Measurements from ENCODE around the gene ZNF778.

Gene ZNF778

DNA sequence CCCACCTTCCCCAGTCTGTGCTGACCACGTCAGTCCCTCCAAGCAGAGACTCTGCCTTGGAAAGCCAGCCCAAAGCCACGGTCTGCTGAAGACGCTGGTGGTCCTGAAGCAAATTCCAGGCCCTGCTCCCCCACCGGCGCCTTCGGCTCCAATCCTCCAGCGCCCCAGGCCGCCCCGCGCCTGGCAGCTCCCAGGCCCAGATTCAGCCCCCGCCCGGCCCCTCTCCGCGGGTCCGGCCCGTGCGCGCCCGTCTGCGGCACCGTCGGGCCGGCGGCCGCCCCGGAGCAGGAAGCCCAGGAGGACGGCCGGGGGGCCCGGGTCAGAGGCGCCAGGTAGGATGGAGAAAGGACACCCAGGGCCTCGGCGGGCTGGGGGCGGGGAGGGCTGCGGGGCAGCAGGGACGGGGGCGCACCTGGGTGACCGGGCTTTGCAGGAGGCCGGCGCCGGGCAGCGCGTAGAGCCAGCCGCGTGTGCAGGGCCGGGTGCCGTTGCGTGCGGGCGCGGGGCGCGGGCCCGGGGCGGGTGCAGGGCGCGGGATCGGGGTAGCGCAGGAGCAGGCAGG is 16.6 kb upstream of the ZNF778 start:
- H3K4me1 ChIP-seq (ENCODE audit: control insufficient read depth, insufficient read depth, low read length) = peaks cover 10% of the 10 kb centered on the region
- no peaks in the 10 kb centered on the region for H3K36me3 ChIP-seq (ENCODE audit: control insufficient read depth, insufficient read depth, low read length)
- H3K9me3 ChIP-seq (ENCODE audit: control insufficient read depth, low read length) = no peaks in the 10 kb centered on the region
- H3K9ac ChIP-seq (ENCODE audit: low read length) = no peak overlapping the region
- H3K4me3 ChIP-seq (ENCODE audit: low read length) = no peak overlapping the region
- peaks cover 45% of the 10 kb centered on the region for H3K27me3 ChIP-seq (ENCODE audit: control insufficient read depth, insufficient read depth, low read length)

DNA sequence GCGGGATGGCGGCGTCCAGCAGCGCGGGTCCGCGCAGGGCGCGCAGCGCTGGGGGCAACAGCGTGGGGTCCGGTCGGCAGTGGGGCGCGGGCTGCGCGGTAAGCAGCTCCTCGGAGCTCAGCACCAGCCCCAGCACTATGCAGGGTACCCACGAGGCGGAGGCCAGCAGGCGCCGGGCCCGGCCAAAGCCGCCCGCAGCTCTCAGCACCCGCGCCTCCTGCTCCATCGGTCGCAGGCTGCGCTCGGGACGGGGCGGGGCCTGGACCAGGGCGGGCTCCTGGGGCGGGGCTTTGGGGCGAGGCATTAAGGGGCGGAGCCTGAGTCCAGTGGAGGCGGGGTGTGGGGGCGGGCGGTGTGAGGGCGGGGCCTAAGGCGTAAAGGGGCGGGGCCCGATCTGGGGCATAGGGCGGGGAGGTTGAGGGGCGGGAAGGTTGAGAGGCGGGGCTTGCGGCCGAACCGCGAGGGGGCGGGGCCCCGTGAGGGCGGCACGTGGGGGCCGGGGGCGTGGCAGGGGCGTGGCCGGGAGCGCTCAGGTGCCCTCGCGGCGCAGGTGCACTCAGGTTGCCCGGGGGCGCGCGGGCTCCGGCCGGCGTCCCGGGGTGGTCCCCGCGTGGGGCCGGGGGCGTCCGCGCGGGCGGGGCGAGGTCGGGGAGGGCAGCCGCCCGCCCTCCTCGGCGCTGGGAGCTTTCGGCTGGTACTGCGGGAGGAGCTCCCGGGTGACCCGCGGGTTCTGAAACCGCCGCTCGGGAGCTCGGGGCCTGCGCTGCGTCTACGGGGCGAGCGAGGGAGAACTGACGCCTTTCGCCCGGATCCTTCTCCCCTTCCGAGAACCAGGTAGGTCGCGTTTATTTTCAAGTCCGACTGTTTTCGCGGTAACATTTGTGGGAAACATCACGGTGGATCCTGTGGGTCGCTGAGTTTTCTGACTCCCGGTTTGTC is 15.8 kb upstream of the ZNF778 start:
- Histone ChIP-seq H3K4me1 (ENCODE audit: control insufficient read depth, insufficient read depth, low read length) (peaks cover 10% of the 10 kb centered on the region), H3K36me3 (ENCODE audit: control insufficient read depth, insufficient read depth, low read length) (no peaks in the 10 kb centered on the region), H3K4me3 (ENCODE audit: low read length) (no peak overlapping the region), H3K27me3 (ENCODE audit: control insufficient read depth, insufficient read depth, low read length) (peaks cover 45% of the 10 kb centered on the region), H3K9me3 (ENCODE audit: control insufficient read depth, low read length) (no peaks in the 10 kb centered on the region), H3K9ac (ENCODE audit: low read length) (no peak overlapping the region)

DNA sequence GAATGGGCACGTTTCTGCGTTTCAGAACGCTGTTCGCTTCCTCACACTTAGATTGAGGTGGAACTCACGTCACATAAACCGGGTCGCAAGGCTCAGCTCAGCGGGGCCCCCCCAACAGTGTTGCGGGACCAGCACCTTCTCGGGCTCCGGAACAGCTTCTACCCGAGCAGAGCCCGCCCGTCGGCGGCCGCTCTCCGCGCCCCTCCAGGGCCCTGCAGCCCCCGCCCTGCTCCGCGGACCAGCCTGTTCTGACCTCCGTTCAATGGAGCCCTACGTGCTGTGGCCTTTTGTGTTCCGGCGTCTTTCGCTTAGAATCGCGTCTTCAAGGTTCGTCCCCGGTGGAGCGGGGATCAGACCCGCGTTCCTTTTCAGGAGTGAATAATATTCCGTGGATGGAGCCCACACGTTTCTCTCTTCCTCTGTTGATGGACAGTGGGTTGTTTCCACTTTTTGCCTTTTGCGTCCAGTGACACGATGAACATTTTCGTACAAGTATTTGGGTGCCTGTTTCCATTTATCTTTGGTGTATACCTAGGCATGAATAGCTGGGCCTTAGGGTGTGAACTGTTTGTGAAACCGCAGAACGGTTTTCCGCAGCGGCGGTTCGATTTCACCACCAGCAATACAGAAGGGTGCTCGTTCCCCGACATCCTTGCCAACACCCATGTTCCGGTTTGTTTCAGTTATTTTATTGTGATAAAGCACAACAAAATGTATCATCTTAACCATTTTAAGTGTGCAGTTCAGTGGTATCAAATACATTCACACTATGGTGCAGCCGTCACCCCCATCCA is 14.9 kb upstream of the ZNF778 start:
- Histone ChIP-seq H3K27me3 (ENCODE audit: control insufficient read depth, insufficient read depth, low read length) (peaks cover 40% of the 10 kb centered on the region), H3K4me1 (ENCODE audit: control insufficient read depth, insufficient read depth, low read length) (peaks cover 10% of the 10 kb centered on the region), H3K9ac (ENCODE audit: low read length) (no peak overlapping the region), H3K9me3 (ENCODE audit: control insufficient read depth, low read length) (no peaks in the 10 kb centered on the region), H3K36me3 (ENCODE audit: control insufficient read depth, insufficient read depth, low read length) (no peaks in the 10 kb centered on the region), H3K4me3 (ENCODE audit: low read length) (no peak overlapping the region)

DNA sequence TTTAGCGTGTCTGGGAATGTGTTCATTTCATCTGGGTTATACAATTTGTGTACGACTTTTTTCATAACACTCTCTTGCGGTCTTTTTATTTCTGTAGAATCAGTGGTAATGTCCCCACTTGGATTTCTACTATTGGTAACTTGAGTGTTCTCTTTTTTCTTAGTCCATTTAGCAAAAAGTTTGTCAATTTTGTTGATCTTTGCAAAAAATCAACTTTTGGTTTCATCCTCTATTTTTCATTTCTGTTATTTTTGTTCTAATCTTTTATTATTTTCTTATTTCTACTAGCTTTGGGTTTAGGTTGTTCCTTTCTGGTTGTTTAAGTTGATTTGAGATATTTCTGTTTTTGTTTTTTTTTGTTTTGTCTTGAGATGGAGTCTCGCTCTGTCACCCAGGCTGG is 9.5 kb upstream of the ZNF778 start:
- Histone ChIP-seq H3K36me3 (ENCODE audit: control insufficient read depth, insufficient read depth, low read length) (no peaks in the 10 kb centered on the region), H3K9ac (ENCODE audit: low read length) (no peak overlapping the region), H3K27me3 (ENCODE audit: control insufficient read depth, insufficient read depth, low read length) (peaks cover 12% of the 10 kb centered on the region), H3K4me3 (ENCODE audit: low read length) (no peak overlapping the region), H3K9me3 (ENCODE audit: control insufficient read depth, low read length) (no peaks in the 10 kb centered on the region), H3K4me1 (ENCODE audit: control insufficient read depth, insufficient read depth, low read length) (peaks cover 6% of the 10 kb centered on the region)

DNA sequence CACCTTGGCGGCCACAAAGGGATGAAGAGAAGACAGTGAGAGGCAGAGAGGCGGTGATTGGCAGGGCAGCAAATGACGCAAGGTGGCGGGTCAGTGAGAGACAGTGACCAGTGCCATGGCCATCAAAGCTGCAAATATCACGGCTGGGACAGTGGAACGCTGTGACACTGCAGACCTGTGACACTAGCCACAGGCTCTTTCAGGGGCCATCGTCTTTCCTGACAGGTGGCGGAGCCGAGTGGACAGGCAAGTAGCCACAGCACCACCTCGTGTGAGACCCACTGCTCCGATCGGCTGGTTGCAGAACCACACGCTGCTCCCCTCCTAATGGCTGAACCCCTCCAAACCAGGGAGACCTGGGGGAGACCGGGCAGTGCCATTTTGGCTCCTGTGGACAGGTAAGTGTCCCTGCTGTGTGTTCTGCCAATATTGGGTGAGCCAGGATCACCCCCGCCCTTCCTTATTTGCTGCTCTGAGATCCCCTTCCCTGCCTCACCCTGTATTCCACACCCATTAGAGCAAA is 7.9 kb upstream of the ZNF778 start:
- Histone ChIP-seq H3K36me3 (ENCODE audit: control insufficient read depth, insufficient read depth, low read length) (no peaks in the 10 kb centered on the region), H3K4me1 (ENCODE audit: control insufficient read depth, insufficient read depth, low read length) (peaks cover 6% of the 10 kb centered on the region), H3K9ac (ENCODE audit: low read length) (no peak overlapping the region), H3K9me3 (ENCODE audit: control insufficient read depth, low read length) (no peaks in the 10 kb centered on the region), H3K27me3 (ENCODE audit: control insufficient read depth, insufficient read depth, low read length) (peaks cover 9% of the 10 kb centered on the region), H3K4me3 (ENCODE audit: low read length) (no peak overlapping the region)

DNA sequence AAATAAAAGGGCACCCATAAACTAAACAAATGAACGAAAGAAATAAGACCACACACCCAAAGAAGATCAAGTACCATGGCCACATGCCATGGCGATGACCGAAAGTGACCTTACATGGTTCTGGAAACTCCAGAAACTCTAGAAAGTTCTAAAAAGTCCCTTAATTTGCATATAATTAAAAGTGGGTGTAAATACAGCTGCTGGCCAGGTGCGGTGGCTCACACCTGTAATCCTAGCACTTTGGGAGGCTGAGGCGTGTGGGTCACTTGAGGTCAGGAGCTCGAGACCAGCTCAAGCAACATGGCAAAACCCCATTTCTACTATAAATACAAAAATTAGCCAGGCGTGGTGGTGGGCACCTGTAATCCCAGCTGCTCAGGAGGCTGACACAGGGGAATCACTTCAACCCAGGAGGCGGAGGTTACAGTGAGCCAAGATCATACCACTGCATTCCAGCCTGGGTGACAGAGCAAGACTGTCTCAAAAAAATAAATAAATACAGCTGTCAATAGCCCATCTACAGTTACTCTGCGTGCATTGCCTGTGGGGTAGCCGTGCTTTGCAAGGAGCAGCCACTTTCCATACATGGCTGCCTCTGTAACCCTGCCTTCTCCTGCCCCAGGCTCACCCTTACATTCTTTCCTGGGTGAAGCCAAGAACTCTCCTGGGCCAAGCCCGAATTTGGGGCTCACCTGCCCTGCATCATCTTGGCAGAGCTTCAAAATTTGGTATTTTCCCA is 7.2 kb upstream of the ZNF778 start:
- H3K36me3 ChIP-seq (ENCODE audit: control insufficient read depth, insufficient read depth, low read length) = no peaks in the 10 kb centered on the region
- no peak overlapping the region for H3K4me3 ChIP-seq (ENCODE audit: low read length)
- H3K9ac ChIP-seq (ENCODE audit: low read length) = no peak overlapping the region
- H3K9me3 ChIP-seq (ENCODE audit: control insufficient read depth, low read length) = no peaks in the 10 kb centered on the region
- peaks cover 6% of the 10 kb centered on the region for H3K4me1 ChIP-seq (ENCODE audit: control insufficient read depth, insufficient read depth, low read length)
- H3K27me3 ChIP-seq (ENCODE audit: control insufficient read depth, insufficient read depth, low read length) = peaks cover 9% of the 10 kb centered on the region

DNA sequence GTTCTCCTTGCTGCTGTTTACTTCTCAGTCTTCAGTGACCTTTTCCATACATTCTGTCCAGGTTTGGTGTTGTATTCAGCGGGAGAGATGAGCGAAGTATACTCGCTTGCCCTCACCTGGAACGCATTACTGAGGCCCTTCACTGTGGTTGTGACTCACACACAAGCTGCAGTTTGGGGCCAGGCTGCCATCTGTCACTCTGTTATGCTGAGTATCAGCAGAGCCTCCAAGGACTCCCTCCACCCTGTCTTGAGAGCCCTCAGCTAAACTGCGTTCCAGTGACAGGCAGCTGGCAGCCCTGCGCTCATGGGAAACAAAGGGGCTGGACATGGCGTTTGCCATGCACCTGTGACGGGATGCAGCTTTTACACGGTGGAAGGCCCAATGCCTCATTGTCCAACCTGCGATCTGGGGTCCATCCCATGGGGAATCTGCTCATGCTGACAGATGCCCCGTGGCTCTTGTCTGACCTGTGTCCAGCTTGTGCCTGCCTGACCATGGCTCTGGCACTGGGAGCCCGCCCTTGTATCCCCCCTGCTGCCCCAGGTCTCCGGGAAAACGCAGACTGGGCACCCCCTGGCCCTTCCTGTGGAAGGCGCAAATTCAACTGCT is 6.5 kb upstream of the ZNF778 start:
- Histone ChIP-seq H3K4me3 (ENCODE audit: low read length) (no peak overlapping the region), H3K9ac (ENCODE audit: low read length) (no peak overlapping the region), H3K4me1 (ENCODE audit: control insufficient read depth, insufficient read depth, low read length) (peaks cover 6% of the 10 kb centered on the region), H3K36me3 (ENCODE audit: control insufficient read depth, insufficient read depth, low read length) (no peaks in the 10 kb centered on the region), H3K9me3 (ENCODE audit: control insufficient read depth, low read length) (no peaks in the 10 kb centered on the region), H3K27me3 (ENCODE audit: control insufficient read depth, insufficient read depth, low read length) (peaks cover 9% of the 10 kb centered on the region)

DNA sequence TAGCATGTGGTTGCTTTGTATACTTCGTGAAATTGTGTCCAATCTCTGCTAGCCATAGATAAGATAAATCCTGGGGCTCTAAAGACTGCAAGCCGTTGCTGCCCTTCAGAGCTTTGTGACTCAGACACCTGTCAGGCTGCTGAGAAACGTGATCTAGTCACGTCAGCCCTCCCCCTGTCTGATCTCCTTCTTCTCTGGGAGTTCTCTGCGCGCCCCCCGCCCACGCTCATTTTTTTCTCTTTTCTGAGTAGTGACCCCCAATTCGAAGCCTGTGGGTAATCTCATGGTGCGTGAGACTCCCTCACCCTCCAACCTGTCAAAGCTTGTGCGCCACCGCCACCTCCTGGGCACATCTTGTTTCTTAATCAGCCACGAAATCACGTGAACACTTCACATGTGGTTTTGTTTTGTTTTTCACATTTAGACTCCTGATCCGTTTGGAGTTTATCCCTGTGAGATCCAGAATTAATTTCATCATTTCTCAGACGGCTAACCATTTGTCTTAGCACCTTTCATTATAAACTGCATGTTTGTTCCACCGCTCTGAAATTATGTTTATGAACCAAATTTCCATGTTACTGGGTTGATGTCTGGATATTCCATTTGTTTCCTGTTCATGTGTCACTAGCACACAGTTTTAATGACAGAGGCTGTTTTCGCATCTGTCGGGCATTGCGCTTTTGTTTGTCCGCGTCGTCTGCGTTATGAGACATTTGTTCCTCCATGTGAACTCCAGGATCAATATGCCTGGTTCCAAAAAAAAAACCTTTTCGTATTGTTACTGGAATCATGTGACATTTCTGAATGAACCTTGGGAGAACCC is 977 bp upstream of the ZNF778 start:
- Histone ChIP-seq H3K4me3 (ENCODE audit: low read length) (peak overlapping the region; percentile 68), H3K36me3 (ENCODE audit: control insufficient read depth, insufficient read depth, low read length) (no peaks in the 10 kb centered on the region), H3K9ac (ENCODE audit: low read length) (peak overlapping the region; percentile 98), H3K4me1 (ENCODE audit: control insufficient read depth, insufficient read depth, low read length) (peaks cover 10% of the 10 kb centered on the region), H3K9me3 (ENCODE audit: control insufficient read depth, low read length) (no peaks in the 10 kb centered on the region), H3K27me3 (ENCODE audit: control insufficient read depth, insufficient read depth, low read length) (no peaks in the 10 kb centered on the region)

DNA sequence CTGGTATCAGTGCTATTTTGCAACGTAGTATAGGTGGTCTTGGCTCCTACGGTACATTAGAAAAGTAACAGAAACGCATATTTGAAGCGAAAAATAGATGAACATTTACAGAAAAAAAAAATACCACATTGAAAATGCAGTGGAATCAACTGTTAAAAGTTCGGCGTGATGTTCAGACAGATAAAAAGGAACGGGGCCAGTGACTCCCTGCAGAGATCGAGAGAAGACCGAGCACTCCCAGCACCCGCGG is 440 bp upstream of the ZNF778 start:
- no peaks in the 10 kb centered on the region for H3K9me3 ChIP-seq (ENCODE audit: control insufficient read depth, low read length)
- peak overlapping the region; percentile 68 for H3K4me3 ChIP-seq (ENCODE audit: low read length)
- peak overlapping the region; percentile 98 for H3K9ac ChIP-seq (ENCODE audit: low read length)
- no peaks in the 10 kb centered on the region for H3K36me3 ChIP-seq (ENCODE audit: control insufficient read depth, insufficient read depth, low read length)
- H3K27me3 ChIP-seq (ENCODE audit: control insufficient read depth, insufficient read depth, low read length) = no peaks in the 10 kb centered on the region
- H3K4me1 ChIP-seq (ENCODE audit: control insufficient read depth, insufficient read depth, low read length) = peaks cover 10% of the 10 kb centered on the region

DNA sequence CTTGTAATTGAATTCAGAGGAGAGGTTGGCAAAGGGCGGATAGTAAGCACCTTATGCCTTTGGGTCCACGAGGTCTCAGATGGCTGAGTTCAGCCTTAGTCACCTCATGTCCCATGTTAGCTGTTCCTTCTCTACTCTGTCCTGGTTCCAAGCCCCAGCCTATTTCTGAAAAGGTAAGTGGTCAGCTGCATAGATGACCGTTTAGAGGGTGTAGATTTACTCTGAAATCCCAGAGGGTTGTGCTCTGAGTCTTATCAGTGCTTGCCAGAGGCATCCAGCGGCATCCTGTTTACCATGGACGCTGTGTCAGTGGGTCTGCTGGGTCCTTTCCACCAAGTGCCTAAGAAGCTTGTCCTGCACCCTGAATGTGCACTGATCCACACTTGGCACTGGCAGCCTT is 1.9 kb downstream of the ZNF778 start:
- Histone ChIP-seq H3K9me3 (ENCODE audit: control insufficient read depth, low read length) (no peaks in the 10 kb centered on the region), H3K9ac (ENCODE audit: low read length) (no peak overlapping the region), H3K36me3 (ENCODE audit: control insufficient read depth, insufficient read depth, low read length) (no peaks in the 10 kb centered on the region), H3K4me1 (ENCODE audit: control insufficient read depth, insufficient read depth, low read length) (peaks cover 10% of the 10 kb centered on the region), H3K4me3 (ENCODE audit: low read length) (no peak overlapping the region), H3K27me3 (ENCODE audit: control insufficient read depth, insufficient read depth, low read length) (no peaks in the 10 kb centered on the region)

DNA sequence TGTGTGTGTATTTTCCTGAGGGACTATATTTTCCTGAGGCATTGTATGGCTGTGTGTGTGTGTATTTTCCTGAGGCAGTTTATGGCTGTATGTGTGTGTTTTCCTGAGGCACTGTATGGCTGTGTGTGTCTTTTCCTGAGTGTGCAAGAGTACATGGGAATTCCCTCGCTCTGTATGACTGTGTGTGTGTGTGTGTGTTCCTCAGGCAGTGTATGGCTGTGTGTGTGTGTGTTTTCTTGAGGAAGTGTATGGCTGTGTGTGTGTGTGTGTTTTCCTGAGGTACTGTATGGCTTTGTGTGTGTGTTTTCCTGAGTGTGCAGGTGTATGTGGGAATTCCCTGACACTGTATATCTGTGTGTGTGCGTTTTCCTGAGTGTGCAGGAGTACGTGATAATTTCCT is 4.1 kb downstream of the ZNF778 start:
- Histone ChIP-seq H3K4me1 (ENCODE audit: control insufficient read depth, insufficient read depth, low read length) (peaks cover 5% of the 10 kb centered on the region), H3K4me3 (ENCODE audit: low read length) (no peak overlapping the region), H3K27me3 (ENCODE audit: control insufficient read depth, insufficient read depth, low read length) (no peaks in the 10 kb centered on the region), H3K36me3 (ENCODE audit: control insufficient read depth, insufficient read depth, low read length) (peaks cover 1% of the 10 kb centered on the region), H3K9ac (ENCODE audit: low read length) (no peak overlapping the region), H3K9me3 (ENCODE audit: control insufficient read depth, low read length) (no peaks in the 10 kb centered on the region)
